GM18519 (cell line): ENCODE results near the gene BARX2.

ENCODE experiments used
- ATAC-seq: cut with Tn5 transposase; IDR thresholded peaks from one replicate; pipeline ENCODE4 v1.9.1; 2021; ENCODE audit warnings: mild to moderate bottlenecking, moderate library complexity; ENCODE audit not compliant: unreplicated experiment, low FRiP score

The BARX2 gene

GRCh38 chr11:129434641-129435498, 59.2 kb downstream of the BARX2 start:
- ATAC-seq, result no peak

DNA sequence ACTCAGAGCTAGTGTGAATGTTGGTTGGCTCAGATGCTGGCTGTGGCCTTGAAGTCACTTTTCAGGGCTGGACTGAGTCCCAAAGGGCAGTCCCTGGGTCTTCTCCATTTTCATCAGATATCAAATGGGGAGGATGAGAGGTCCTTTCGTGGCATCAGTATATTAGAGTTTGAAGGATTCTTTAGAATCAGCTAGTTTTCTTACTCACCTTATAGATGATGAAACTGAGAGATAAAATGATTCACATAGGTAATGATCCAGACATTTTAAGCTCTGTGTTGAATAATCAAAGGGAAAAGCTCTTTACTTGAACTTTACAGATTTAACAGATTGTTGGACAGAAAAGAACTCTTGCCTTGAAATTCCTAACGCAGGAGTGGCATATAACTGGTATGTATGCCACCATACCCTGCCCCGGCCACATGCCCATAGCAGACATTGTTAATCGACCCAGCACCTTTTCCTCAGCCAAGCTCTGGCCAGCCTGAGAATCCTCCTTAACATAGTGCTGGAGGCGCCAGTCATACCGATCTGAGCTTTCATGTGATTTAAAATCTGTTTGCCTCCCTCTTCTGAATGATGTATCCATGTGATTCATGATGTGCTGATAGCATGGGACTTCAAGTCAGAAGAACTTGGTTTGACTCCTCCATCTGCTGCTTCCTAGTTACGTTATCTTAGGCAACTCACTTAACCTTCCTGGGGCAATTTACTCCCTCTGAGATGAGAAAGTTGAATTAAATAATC, 60.0 kb downstream of the BARX2 start:
- ATAC-seq, result no peak

DNA sequence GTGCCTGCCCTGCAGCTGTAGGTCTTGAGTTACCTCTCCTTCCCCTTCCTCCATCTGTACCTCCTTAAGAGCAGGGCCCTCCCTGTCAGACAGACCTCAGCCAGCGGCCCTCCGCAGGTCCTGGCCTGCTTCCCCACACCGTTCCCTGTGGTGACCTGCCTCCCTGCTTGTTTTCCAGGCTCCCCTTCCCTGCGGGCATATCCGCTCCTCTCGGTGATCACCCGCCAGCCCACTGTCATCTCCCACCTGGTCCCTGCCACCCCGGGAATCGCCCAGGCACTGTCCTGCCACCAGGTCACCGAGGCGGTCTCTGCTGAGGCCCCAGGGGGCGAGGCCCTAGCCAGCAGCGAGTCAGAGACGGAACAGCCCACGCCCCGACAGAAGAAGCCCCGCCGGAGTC, 60.9 kb downstream of the BARX2 start:
- ATAC-seq, result no peak

GRCh38 chr11:129440028-129440713, 64.5 kb downstream of the BARX2 start:
- no peak for ATAC-seq

DNA sequence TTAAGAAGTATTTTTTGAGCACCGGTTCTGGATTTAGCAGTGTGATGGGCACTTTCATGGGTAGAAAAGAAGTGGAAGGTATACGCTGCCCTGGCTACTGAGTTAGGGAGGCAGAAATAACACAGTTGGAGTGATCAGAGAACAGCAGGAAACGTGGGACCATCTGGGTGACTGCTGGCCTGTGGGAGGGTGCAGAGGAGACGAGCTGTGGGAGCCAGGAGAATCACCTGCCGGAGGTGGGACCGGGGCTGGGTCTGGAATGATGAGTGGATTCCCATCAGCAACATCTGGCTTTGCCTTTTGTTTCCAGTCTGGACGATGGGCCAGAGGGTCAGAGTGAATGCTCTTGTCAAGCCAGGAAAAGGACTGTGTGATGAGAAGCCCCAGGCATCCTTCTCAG, 66.5 kb downstream of the BARX2 start:
- no peak for ATAC-seq

DNA sequence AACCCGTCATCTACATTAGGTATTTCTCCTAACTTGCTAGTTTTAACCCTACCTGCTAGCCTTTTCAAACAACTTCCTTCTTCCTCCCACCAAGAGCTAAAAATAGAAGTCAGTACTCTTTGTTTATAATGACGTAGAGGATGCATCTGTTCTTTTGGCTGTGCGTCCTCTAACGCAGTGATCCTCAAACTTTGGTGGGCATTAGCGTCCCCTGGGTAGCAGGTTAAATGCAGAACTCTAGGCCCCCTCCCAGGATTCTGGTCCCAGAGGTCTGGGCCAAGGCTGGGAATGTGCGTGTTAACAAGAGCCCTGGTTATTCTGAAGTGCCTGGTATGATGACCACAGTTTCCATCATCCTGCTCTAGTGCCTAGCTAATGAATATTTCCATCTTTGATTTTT, 67.6 kb downstream of the BARX2 start:
- no peak for ATAC-seq

GRCh38 chr11:129444274-129444673, 68.6 kb downstream of the BARX2 start:
- no peak for ATAC-seq

DNA sequence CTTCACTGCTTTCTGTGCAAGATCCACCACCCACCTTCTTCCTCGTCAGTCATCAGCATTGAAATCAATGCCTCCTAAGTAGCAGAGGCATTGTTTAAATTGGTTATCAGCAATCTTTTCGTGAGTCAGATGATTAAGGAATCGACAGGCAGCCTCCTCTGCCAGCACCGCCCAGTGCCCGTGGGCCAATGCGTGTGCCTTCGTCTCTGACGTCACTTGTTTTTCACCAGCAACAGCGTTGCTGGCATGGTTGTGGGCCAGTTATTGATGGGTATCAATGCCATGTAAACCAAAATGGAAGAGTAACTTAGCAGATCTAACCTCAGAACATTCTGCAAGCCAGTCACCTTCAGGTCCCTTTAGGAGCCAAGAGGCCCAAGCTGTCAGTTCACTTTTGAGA, 69.6 kb downstream of the BARX2 start:
- no peak for ATAC-seq

DNA sequence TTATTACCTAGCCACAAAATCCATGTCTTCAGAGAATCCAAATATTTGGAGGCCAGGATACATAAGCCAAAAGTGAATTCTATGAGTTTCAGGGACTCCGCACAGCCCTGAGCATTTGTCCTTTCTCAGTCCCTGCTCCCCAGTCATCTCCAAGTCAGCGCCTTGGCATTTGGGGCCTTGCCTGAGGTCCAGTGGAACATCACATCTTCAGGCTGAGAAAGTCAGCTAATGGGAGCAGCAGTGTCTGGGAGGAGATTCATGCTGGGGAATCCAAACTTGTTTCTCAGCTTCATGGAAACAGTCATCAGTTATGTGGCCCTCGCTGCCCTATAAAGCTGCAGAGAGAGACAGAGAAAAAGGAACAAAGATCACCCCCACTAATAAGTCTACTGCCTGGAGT, 70.9 kb downstream of the BARX2 start:
- no peak for ATAC-seq

DNA sequence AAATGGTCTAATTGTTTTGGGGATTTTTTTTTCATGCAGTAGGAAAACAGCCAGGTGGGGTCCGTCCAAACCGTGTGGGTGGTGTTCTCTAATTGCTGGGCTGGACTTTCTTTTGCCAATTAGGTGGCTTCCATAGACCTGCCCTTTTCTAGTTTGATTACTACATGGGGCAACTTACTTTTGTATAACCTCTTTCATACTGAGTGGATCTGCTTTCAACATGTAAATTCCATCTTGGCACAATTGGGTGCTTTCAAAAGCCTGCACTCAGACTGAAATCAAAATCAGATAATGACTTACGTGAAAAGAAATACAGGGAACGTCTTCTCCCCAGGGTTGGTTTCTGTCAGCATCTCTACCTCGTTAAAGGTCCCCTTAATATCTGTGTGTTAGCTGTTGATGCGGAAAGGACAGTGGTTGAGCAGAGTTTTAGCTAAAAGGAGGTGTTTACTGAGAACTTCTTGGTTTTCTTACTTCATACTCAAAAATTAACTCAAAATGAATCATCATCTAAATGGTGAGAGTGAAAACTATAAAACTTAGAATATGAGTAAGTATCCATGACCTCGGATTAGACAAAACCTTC, 72.1 kb downstream of the BARX2 start:
- ATAC-seq, result no peak

- no peak for ATAC-seq
These were observed 75.9 kb downstream of the BARX2 start for GRCh38 chr11:129451524-129451923.

- no peak for ATAC-seq
These were observed 77.7 kb downstream of the BARX2 start for GRCh38 chr11:129453293-129453721.

DNA sequence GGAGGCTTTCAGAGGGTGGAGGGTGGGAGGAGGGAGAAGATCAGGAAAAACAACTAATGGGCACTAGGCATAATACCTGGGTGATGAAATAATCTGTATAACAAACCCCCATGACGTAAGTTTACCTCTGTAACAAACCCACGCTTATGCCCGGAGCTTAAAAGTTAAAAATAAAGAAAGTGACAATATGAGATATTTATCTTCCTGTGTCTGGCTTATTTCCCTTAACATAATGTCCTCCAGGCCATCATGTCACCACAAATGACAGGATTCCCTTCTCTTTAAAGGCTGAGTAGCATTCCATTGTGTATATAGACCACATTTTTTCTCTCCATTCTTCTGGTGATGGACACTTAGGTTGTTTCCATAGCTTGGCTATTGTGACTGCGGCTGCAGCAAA, 79.5 kb downstream of the BARX2 start:
- ATAC-seq, result no peak

DNA sequence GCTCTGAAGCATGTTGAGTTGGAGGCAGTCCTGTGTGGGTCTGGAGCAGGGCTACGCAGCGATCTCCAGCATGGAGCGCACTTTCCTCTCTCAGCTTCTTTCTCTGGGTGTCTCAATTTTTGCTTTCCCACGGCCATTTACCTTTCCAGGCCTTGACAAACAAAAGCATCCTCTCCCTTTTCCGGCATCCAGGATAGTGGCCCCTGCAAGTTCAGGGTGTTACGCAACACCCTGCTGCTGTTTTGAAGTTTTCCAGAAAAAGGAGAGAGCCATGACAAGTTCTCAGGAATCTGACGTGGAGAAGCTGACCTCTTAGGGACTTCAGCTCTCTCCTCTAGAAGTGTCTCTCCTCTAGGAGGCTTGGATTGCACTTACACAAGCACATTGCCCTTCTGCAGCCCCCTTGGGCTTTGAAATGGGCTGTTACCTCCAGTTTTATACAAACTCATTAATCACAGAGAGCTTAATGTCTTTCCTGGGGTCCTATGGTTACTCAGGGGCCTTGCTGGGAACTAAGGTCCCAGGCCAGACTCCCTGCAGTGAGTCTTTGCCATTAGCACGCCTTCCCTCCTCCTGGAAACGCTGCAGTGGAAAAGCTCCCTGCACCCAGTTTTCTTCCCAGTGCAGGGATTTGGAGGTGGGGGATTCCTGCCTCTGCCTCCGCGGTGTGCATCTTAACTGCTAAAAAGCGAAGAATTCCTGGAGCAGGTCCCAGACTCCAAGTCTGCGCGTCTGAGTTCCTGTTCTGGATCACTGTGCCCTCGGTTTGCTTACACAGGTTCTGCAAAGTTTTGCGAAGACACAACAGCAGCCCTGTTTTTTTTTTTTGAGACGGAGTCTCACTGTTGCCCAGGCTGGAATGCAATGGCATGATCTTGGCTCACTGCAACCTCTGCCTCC, 80.4 kb downstream of the BARX2 start:
- ATAC-seq, result no peak

GRCh38 chr11:129457321-129457720, 81.7 kb downstream of the BARX2 start:
- ATAC-seq, result no peak

GRCh38 chr11:129458278-129458677, 82.6 kb downstream of the BARX2 start:
- no peak for ATAC-seq

DNA sequence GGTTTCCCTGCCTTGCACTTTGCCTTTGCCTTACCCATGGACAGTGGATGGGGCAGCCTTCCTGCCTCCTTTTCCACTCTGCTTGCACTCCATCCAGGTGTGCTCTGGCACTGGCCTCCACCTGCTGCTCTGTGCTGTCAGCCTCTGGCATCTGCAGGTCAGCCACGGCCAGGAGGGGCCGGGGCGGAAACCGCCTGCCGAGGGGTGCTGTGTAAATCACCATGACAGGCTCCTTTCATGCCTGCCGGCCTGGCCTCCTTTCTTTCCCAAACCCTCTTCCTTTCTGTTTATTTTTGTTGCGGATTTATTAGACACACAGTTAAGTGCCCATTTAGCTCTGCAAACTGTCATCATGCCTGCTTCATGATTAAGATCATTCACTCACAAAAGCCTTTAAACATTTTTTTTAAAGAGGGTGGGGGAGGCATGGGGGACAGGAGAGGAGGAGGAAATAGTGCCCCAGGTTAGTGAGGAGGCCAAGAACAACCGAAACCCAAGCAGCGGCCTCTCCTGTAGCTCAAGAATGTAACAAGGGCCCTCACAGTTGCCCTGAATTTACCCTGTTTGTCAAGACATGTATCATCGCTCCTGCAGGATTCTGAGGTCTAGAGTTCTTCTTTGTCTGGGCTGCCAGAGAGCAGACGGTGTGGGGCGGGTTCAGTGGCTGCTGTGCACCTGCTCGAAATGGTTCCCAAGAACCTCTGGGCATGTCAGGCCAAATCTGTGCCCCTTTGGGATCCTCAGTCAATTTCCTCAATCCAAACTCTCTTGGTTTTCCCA, 83.3 kb downstream of the BARX2 start:
- no peak for ATAC-seq

- ATAC-seq, result no peak
These were observed 85.1 kb downstream of the BARX2 start for GRCh38 chr11:129460714-129461113.

GRCh38 chr11:129484068-129484467, 108.4 kb downstream of the BARX2 start:
- ATAC-seq, result no peak
